Upper lobe of right lung (tissue), 1 donor: ENCODE results near the gene CCNO. TPM values are rescaled to one million over a fixed set of nuclear protein-coding genes. Genes with fewer than 3 reads are reported as not detected.

ENCODE experiments used
- ATAC-seq: fragments of 200-7000 bp; cut with Tn5 transposase; one replicate; pipeline ENCODE4 v1.9.1; 2020; ENCODE audit warnings: mild to moderate bottlenecking, moderate library complexity
- DNase-seq: peaks from one replicate; pipeline ENCODE4 v3.0.0-alpha.2; 2020
- H3K27ac ChIP-seq: fragments of 200-600 bp; one replicate; pipeline ENCODE4 v1.8.0; 2022
- H3K27me3 ChIP-seq: fragments of 200-600 bp; one replicate; pipeline ENCODE4 v1.8.0; 2022; ENCODE audit warnings: mild to moderate bottlenecking
- H3K36me3 ChIP-seq: fragments of 200-600 bp; one replicate; pipeline ENCODE4 v1.8.0; 2022
- H3K4me1 ChIP-seq: fragments of 200-600 bp; one replicate; pipeline ENCODE4 v1.8.0; 2022
- H3K4me3 ChIP-seq: fragments of 200-600 bp; one replicate; pipeline ENCODE4 v1.8.0; 2022; ENCODE audit warnings: mild to moderate bottlenecking
- H3K9me3 ChIP-seq: fragments of 200-600 bp; one replicate; pipeline ENCODE4 v1.8.0; 2022
- CTCF ChIP-seq: fragments of 200-600 bp; IDR thresholded peaks from one replicate; pipeline ENCODE4 v1.8.0; 2022; ENCODE audit warnings: antibody characterized with exemption
- intact Hi-C: fragments of 100-400 bp; cut with DNase I; formaldehyde crosslinking; loops from one replicate; pipeline ENCODE4 v1.11.0; 2022
- total RNA-seq: library from RNA; stranded (reverse); fragmentation: NEBNext Ultra II Directional; extraction: Animal tissue kit (Norgen Biotek cat#: 25700); gene quantifications from one replicate; pipeline ENCODE4 v1.2.1, GENCODE V29; 2021
- donor health status: DM: no; HTN: yes; CAD: no; lungs with severe emphysema.

CCNO gene
- total RNA-seq, 1 donor from 2014 or later: not detected

GRCh38 chr5:55231919-55232270, 1.5 kb downstream of the CCNO start:
- no peaks in the 10 kb centered on the region for H3K36me3 ChIP-seq
- H3K4me1 ChIP-seq: peaks cover 46% of the 10 kb centered on the region
- H3K9me3 ChIP-seq: no peaks in the 10 kb centered on the region
- H3K27ac ChIP-seq: no peak overlapping the region
- ATAC-seq: no peak
- TF ChIP-seq CTCF: no peak
- intact Hi-C loops: no loop called here
- H3K4me3 ChIP-seq: no peak overlapping the region
- DNase-seq: no peak
- peaks cover 100% of the 10 kb centered on the region for H3K27me3 ChIP-seq

- no peak for TF ChIP-seq CTCF
- Histone ChIP-seq H3K27me3 (peaks cover 100% of the 10 kb centered on the region), H3K36me3 (no peaks in the 10 kb centered on the region), H3K4me3 (no peak overlapping the region), H3K4me1 (peaks cover 52% of the 10 kb centered on the region), H3K9me3 (no peaks in the 10 kb centered on the region), H3K27ac (no peak overlapping the region)
- no peak for ATAC-seq
- intact Hi-C loops: no loop called here
- no peak for DNase-seq
Measured at GRCh38 chr5:55231029-55231918, 2.1 kb downstream of the CCNO start.

- Histone ChIP-seq H3K4me3 (no peak overlapping the region), H3K27me3 (peaks cover 100% of the 10 kb centered on the region), H3K4me1 (peaks cover 52% of the 10 kb centered on the region), H3K27ac (no peak overlapping the region), H3K36me3 (no peaks in the 10 kb centered on the region), H3K9me3 (no peaks in the 10 kb centered on the region)
- intact Hi-C loops: no loop called here
- DNase-seq: no peak
- ATAC-seq: no peak
- TF ChIP-seq CTCF: no peak
Measured at GRCh38 chr5:55230086-55230629, 3.2 kb downstream of the CCNO start.

GRCh38 chr5:55227664-55228430, 5.6 kb downstream of the CCNO start:
- Histone ChIP-seq H3K9me3 (no peaks in the 10 kb centered on the region), H3K4me1 (peaks cover 39% of the 10 kb centered on the region), H3K4me3 (peak overlapping the region; percentile 34), H3K27me3 (peaks cover 100% of the 10 kb centered on the region), H3K27ac (no peak overlapping the region), H3K36me3 (no peaks in the 10 kb centered on the region)
- ATAC-seq: no peak
- no peak for TF ChIP-seq CTCF
- intact Hi-C loops: no loop called here
- DNase-seq: no peak

GRCh38 chr5:55226934-55227663, 6.3 kb downstream of the CCNO start, which contains the start of gene MCIDAS:
MCIDAS (minus strand) TSS chr5:55227315; CDS start chr5:55227138, 177 bp downstream.
- peak; percentile 70 for DNase-seq
- Histone ChIP-seq H3K9me3 (no peaks in the 10 kb centered on the region), H3K4me1 (peaks cover 31% of the 10 kb centered on the region), H3K36me3 (no peaks in the 10 kb centered on the region), H3K27me3 (peaks cover 100% of the 10 kb centered on the region), H3K27ac (no peak within 1 kb of the TSS), H3K4me3 (peak within 1 kb of the TSS; percentile 34)
- intact Hi-C loops: no loop called here
- peak; percentile 5 for TF ChIP-seq CTCF
- ATAC-seq: peak; percentile 54
